ENCODE results near the gene PLCD4.

DNA sequence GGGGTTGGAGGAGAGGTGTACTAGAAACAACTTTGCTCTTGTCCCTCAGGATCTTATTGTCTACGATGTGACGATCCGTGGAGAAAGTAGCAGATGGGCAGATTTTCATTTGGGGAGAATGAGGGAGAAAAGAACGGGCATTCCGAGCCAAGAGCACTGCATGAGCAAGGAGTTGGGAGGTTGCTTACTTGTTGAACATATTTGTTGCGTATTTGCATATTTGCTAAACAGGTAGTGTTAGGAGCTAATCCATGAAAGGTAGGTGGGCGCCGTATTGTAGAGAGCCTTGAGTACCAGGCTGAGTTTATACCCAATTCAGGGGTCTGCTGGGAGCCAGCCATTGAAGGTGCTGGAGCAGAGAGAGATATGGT lies 52.3 kb downstream of the PLCD4 start:
- no peak for TF ChIP-seq CTCF (IDR thresholded peaks at IDR 0.05; ENCODE audit: low read length)
- no peak for TF ChIP-seq EZH2 (IDR thresholded peaks at IDR 0.05; ENCODE audit: borderline replicate concordance, low read length)
